DMS53 treated with DMSO at 0.1 percent for 48 hours (cell line): Measurements from ENCODE around the gene S100A6.
"Not testable (repeated sequence)": the region's sequence is repeated elsewhere in the genome, so short reads cannot be mapped to it uniquely, and the experiment has no call there.

Experiments used
- DNase-seq: peaks from one replicate; lab custom pipeline; 2025; ENCODE audit not compliant: unreplicated experiment; lab: John Stamatoyannopoulos, UW

S100A6 gene

DNA sequence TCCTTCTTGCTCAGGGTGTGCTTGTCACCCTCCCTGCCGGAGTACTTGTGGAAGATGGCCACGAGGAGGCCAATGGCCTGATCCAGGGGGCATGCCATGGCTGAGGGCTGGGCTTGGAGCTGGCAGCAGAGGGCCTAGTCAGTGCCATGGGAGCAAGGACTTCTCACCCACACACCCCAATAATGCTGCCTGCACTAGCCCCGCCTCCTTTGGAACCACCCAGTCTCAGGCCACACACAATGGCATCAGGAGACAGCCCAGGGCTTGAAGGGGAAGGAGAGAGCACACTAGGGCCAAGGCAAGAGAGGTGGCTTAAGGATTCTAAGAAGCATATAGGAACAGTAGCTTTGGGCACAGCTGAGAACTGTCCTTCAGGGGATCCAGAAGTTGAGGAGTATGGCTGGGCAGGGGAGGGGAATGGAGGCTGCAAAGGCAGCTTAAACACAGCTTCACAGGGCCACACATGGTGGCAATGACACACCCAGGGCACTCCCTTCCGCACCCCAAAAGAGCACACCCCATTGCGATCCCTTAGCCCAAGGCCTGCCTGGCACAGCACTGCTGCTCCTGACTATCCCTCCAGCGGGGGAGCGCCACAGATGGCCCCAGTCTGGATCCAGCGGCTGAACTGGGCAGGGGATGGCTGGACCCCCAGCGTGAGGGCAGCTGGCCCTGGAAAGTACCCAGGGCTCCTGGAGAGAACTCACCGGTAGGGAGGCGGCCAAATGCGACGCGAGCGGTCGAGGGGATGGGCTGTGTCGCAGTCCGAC, at the start of gene S100A6:
Gene S100A6, minus strand, starts transcription at position 750 of the 770 bp plus-strand sequence. Its CDS starts 652 bp downstream, at position 98.
- DNase-seq: no peak

DNA sequence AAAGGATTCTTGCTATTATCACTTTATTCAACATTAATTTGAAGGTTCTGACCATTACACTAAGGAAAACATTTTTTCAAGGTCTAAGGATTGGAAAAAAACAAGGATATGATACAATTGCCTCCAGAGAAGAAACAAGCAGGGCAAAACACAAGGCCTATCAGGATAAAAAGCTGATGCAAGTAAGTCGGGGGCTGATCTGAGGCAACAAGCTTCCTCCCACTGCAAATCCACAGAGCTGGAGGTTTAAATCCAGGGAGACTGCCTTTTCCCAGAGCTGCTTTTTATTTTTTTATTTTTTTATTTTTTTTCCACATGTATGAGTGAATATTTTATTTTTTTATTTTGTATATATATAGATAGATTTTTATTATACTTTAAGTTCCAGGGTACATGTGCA, 49.2 kb upstream of the S100A6 start:
- DNase-seq: no peak

DNA sequence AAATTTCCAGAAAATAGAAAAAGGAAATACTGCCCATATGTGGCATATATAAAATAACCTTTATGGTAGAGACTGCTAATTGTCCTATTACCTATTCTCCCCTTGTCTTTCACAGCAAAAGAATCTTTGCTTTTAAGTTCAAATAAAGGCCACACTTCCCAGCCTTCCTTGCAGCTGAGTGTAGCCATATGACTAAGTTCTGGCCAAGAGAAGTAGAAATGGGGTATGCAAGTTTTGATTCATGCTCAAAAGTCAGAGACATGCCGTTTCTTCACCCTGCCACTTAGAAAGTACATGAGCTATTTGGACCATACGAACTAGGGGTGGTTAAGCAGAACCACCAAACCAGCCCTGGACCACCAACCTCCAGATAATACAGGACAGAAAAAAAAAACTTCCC, 48.2 kb upstream of the S100A6 start:
- DNase-seq: no peak

DNA sequence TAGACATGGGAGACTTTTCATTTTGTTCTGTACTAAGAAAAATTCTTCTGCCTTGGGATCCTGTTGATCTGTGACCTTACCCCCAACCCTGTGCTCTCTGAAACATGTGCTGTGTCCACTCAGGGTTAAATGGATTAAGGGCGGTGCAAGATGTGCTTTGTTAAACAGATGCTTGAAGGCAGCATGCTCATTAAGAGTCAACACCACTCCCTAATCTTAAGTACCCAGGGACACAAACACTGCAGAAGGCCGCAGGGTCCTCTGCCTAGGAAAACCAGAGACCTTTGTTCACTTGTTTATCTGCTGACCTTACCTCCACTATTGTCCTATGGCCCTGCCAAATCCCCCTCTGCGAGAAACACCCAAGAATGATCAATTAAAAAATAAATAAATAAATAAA, 47.7 kb upstream of the S100A6 start:
- DNase-seq: not testable (repeated sequence)

DNA sequence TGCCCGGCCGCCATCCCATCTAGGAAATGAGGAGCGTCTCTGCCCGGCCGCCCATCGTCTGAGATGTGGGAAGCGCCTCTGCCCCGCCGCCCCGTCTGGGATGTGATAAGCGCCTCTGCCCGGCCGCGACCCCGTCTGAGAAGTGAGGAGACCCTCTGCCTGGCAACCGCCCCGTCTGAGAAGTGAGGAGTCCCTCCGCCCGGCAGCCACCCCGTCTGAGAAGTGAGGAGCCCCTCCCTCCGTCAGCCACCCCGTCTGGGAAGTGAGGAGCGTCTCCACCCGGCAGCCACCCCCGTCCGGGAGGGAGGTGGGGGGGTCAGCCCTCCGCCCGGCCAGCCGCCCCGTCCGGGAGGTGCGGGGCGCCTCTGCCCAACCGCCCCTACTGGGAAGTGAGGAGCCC, 47.0 kb upstream of the S100A6 start:
- DNase-seq: not testable (repeated sequence)

DNA sequence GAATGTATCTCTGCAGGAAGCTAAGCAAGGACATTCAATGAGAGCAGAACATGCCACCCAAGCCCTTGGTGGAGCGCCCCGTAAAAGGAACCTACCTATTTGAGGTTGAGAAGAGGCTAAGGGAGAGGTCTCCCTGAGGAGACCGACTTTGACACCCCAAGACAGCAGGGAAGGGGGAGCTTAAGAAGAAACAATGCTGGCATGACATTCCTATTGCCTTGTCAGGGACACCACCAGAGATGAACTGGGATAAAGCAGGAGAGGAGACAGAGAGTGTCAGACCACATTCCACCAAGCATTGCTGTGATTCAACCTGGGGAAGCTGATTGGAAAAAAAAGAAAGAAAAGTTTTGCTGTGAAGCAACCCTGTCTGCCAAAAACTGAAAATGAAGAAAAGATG, 43.1 kb upstream of the S100A6 start:
- no peak for DNase-seq

DNA sequence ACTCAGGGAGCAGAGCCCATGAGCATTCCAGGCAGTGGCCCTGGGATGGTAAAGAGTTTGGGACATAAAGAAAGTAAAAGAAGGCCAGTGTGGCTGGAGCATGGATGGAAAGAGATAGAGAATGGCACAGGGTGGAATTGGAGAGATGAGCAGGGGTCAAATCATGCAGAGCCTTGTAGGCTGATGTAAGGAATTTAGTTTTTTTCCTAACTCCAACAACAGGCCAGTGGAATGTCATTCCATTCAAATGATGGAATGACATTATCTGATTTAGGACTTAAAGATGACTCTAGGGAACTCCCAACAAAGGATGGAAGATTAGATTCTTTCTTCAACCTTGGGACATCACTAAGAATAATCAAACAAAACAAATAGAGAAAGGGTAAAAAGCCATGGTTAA, 42.7 kb upstream of the S100A6 start:
- no peak for DNase-seq

DNA sequence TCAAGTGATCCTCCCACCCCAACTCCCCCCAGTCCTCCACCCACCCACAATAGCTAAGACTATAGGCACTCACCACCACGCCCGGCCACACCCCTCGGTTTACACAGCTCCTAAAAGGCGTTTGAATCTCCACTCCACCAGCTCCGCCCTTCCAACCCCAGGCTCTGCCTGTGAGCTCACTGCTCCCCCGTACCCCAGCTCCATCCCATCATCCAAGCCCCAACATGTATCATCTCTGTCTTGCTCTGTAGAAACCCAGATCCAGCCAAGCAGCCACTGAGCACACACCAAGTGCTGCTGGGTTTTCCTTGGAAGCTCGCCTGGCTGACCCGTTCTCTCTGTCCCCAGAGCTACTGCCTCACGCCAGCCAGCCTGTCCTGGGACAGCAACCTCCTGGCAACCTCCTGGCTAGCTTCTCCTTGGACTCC, 41.8 kb upstream of the S100A6 start:
- no peak for DNase-seq

DNA sequence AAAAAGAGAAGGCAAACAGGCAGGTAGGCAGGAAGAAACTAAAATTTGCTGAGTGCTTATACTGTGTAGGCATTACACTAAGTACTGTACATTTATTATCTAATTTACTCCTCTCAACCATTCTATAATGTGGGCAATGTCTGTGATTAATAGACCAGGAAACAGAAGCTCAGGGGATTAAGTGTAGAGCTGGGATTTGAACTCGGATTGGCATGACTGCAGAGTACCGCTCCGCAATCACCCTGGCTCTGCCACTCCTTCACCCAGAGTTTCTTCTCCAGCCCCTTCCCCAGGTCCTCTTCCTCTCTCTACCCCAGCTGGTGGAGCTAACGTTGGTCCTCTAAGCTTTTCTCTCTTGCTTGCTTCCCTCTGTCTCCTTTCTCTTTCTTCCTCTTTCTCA, 41.3 kb upstream of the S100A6 start:
- DNase-seq: no peak

DNA sequence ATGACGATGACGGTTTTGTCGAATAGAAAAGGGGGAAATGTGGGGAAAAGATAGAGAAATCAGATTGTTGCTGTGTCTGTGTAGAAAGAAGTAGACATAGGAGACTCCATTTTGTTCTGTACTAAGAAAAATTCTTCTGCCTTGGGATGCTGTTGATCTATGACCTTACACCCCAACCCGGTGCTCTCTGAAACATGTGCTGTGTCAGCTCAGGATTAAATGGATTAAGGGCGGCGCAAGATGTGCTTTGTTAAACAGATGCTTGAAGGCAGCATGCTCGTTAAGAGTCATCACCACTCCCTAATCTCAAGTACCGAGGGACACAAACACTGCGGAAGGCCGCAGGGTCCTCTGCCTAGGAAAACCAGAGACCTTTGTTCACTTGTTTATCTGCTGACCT, 39.7 kb upstream of the S100A6 start:
- DNase-seq: not testable (repeated sequence)

DNA sequence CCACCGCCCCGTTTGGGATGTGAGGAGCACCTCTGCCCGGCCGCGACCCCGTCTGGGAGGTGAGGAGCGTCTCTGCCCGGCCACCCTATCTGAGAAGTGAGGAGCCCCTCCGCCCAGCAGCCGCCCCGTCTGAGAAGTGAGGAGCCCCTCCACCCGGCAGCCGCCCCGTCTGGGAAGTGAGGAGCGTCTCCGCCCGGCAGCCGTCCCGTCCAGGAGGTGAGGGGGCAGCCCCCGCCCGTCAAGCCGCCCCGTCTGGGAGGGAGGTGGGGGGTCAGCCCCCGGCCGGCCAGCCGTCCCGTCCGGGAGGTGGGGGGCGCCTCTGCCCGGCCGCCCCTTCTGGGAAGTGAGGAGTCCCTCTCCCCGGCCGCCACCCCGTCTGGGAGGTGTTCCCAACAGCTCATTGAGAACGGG, 39.3 kb upstream of the S100A6 start:
- not testable (repeated sequence) for DNase-seq

DNA sequence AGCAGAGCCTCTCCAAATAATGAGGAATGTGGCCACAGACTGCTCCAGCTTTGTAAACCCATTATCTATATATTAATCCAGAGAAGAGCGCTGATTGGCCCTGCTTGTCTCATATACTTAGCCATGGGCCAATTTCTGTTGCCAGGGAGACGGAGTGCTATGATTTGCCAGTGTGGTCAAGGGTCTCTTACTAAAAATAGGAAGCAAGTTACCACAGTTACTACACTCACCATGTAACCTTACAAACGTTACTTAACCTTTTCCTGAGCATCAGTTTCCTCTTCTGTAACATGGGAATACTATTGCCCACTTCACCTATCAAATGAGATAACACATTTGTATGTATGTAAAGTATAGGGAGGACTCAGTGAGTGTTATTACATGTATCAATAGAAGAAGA, 37.6 kb upstream of the S100A6 start:
- no peak for DNase-seq

DNA sequence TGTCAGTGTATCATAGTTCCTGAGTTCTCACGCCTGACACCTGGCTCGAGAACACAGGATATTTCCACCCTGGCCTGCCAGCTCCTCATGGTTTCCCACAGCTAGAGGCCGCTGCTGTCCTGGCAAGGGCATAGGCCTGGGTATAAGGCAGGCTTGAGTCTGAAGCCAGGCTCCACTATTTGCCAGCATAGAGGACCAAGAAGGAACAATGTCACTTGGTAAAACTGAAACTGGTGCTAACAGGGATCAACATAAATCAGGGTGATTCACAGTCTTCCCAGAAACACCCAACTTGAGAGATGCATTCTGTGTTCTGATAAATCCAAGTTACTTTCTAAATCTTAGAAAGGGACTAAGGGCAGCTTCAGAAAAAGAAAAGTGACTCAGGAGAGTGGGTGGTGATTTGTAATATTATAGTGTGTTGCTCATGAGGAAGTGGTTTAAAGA, 36.8 kb upstream of the S100A6 start:
- peak; percentile 83 for DNase-seq

DNA sequence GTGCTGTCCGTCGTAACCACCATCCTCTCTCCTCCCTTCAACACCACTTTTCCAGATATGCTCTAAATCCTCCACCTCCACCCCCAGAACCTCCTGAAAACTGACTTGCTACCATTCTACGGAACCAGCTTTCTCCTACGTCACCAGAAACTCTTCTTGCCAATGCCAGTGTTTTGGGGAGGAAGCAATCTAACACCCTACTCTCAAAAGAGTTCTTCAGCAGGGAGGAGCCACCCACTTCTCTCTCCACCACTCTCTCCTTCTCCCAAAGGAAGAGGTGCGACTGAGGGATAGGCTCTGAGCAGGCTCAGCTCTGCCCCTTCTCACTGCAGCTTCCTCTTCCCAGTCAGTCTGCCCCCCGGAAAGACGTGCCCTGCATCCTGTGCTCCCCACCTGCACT, 35.9 kb upstream of the S100A6 start:
- DNase-seq: no peak

DNA sequence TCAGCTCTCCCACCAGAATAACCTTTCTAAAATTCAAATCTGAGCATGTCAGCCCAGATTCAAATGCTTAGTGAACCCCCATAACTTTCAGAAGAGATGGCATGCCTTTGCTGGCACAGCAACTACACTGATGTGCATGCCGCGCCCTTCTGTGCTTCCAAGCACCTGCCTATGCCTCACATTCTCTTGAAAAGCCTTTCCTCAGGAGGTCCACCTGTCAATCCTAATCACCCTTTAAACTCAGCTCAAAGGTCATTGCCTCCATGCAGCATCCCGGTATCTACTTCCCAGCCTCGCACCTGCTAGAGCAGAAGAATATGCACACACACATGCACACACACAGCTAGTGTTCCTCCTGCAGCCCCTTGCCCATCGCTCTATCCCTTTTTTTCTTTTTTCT, 35.1 kb upstream of the S100A6 start:
- peak; percentile 38 for DNase-seq

DNA sequence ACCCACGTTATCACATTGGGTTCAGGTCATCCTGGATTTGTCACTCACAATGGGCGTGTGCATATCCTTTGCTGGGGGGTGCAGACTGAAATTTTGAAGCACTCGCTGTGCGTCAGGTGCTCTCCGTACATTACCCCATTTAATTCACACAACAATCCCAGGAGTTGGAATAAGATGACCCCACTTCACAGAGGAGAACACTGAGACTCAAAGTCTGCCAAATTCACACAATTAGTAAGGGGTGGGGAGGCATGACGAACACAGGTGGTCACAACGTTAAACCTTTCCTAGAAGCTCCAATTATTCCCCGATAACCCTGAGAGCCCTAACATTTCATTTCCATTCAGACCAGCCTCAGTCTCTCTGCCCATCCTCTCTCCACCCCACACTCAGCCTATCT, 33.7 kb upstream of the S100A6 start:
- DNase-seq: no peak

DNA sequence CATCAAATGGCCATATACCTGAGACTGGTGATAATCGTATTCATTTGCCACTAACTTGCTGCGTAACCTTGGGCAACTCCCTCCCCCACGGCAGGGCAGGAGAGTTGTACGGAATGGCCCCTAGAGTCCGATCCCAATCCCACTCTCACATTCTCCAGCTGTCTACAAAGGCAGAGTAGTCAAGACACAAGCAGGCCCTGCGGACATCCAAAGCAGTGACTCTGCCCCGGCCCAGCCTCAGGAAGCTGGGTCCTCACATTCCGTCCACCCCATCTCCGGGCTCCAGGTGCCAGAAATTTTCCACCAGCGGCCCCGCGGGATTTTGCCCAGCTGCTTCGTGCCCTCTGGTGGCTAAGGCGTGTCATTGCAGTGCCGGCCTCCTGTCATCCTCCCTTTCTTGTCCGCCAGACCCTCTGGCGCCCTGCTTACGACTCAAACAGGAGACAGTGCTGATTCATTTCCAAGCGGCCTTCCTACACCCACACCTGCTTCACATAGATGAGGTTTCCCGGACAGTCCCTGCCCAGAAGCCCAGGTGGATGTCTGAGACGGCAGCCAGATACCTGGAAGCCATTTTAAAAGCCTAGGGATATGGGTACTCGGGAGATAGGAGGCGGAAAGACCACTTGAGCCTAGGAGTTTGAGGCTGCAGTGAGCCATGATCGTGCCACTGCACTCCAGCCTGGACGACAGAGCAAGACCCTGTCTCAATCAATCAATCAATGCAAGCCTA, 32.7 kb upstream of the S100A6 start:
- peak; percentile 94 for DNase-seq

DNA sequence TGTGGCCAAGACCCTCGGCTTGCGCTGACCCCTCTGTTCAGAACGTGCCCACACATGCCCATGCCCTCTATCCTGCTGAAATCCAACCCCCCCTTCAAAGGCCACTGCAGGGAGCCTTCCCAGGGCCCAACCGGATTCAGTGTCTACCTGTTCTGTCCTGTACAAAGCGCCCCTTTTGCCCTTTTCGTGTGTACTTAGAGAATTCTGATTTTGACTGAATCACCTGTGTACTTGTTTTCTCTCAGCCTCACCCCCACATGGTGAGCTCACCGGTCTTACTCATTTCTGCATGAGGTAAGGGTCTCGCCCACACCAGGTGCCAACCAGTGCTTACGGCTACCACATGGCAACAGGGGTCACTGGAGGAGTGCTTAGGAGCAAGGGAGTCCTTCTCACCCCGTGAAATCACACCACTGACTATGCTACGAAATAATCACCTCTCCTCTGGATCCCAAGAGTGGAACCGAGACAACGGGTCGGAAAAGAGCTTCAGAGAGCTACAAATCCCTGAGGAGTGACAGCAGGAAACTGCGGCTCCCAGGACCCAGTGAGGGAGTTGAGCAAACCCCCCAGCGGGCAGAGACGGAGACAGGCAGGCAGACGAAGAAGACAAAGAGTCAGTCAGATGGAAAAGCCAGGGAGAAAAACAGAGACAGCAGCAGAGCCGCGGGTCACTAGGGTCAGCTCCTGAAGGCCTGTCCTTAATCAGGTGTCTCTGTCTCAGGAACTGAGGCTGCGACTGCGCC, 32.0 kb upstream of the S100A6 start:
- peak; percentile 23 for DNase-seq

DNA sequence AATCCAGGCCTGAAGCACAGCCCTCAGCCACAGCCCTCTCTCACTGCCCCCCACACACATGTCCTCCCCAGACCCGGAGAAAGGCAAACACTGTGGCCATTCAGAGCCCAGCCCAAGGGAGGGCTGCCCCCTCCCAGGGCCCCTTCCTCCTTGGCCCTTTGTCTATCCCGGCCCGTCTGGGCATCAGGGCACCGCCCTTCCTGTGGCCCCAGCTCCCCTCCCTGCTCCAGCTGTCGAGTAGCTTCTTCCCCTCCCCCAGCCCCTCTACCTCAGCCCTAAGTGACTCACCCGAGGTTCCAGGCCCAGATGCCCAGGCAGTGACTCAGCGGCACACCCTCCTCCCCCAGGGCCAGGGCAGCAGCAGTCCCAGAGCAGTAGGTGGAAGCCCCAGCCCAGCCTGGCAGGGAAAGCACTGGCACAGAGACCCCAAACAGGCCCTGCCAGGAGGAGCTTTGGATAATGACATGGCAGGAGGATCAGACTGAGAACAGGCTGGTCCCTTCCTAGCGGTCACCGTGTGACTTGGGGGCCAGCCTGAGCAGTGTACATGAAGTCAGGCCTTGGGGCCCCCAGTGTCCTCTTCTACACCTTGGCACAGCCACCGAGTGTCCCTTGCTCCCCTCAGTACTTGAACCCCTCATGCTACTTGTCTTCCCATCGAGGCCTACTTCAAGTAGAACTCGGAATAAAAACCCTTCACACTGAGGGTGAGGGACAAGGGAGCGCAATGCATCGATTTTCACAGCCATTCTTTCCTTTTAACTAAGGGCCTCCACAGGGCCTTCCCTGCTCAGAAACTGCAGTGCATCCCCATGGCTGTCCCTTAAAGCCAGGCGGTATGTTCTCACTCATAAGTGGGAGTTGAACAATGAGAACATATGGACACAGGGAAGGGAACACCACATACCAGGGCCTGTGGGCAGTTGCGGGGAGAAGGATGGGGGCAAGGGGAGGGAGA, 30.9 kb upstream of the S100A6 start:
- DNase-seq: peak; percentile 95

DNA sequence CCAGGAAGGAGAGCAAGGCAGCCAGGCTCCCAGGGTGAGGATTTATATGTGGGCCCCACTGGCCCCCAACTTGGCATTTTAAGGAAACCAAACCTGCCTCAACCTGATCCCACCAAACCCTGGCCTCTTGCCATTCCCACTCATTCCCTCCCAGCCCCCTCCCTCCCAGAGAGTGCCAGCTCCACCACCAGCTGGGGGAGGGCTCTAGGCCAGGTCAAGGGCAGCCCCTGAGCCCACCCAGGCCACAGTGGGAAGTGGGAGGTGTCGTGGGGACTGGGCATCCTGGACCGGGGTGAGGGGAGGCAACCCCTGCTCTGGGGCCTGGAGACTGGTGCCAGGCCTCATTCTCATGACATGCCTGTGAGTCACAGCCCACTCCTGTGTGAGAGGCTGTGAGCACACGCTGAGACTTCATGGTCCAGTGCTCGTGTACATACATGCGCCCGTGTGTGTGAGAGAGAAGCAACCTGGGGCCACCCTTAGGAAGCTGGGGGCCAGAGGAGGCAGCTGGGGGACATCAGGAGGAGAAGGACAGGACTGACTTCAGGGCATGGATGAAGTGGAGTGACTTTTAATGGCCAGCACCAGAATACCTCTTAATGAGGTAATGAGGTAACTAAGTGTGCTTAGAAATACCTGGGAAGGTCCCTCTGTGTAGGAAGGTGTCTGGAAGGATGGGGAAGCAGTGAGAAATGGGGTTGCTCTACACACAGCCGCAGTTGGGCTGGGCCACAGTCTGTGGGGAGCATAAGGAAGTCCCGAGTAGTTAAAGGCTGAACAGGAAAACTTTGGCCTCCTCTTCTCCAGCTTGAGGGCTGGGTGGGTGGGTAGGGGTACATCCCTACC, 30.0 kb upstream of the S100A6 start, which contains the start of gene S100A2:
Gene S100A2, minus strand, starts transcription at position 316 of the 846 bp plus-strand sequence. CDS start 1,967 bp downstream, outside the sequence.
- DNase-seq: peak; percentile 91
